DOHH2 (cell line): ENCODE measurements around the gene TNFSF4.

ENCODE experiments used
- CTCF ChIP-seq: fragments of 200-600 bp; sonication (generic); IDR thresholded peaks from one replicate; pipeline ENCODE4 v1.5.1; 2014; ENCODE audit warnings: antibody characterized with exemption, mild to moderate bottlenecking, low read depth, low read length; ENCODE audit not compliant: poor library complexity, severe bottlenecking
- EZH2phosphoT487 ChIP-seq: fragments of 200-600 bp; sonication (generic); IDR thresholded peaks from 2 replicates; pipeline ENCODE4 v1.6.1; 2017; ENCODE audit warnings: borderline replicate concordance, mild to moderate bottlenecking, antibody characterized with exemption, low read length, moderate library complexity, mixed read lengths

DNA sequence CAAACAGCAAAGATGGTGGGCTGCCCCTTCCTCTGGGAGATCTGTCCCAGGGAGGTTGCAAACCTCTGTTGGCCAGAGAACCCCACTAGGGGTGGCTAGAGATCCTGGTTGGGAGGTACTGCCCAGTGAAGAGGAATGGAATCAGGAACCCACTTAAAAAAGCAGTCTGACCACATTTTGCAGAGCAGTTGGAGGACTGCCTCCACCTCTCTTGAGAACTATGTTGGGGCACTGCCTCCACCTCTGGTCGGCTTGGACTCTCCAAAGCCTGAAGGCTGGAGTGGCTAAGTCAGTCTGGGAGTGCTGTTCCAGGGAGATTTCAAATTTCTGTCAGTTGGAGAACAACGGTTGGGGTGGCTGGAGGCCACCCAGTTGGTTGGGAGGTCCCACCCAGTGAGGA lies 58.6 kb downstream of the TNFSF4 start:
- TF ChIP-seq CTCF: no peak
- TF ChIP-seq EZH2phosphoT487: no peak
